BE2C (cell line): Measurements from ENCODE around the gene RETREG1.
"Not testable (repeated sequence)": the region's sequence is repeated elsewhere in the genome, so short reads cannot be mapped to it uniquely, and the experiment has no call there.

Source experiments
- DNase-seq: peaks from one replicate; pipeline ENCODE4 v3.0.0-alpha.2; 2020
- H3K27me3 ChIP-seq: fragments of 250-450 bp; sonication (Bioruptor Pico); 2 replicates; pipeline ENCODE4 v1.5.1; 2020; ENCODE audit warnings: mild to moderate bottlenecking
- H3K36me3 ChIP-seq: fragments of 250-450 bp; sonication (Bioruptor Pico); 2 replicates; pipeline ENCODE4 v1.5.1; 2020; ENCODE audit warnings: mild to moderate bottlenecking
- H3K4me1 ChIP-seq: fragments of 250-450 bp; sonication (Bioruptor Pico); 2 replicates; pipeline ENCODE4 v1.5.1; 2020
- H3K4me3 ChIP-seq: 2 replicates; pipeline ENCODE4 v1.5.1; 2011; ENCODE audit warnings: low read depth, low read length
- H3K9me3 ChIP-seq: fragments of 250-450 bp; sonication (Bioruptor Pico); 2 replicates; pipeline ENCODE4 v1.5.1; 2020
- CTCF ChIP-seq: IDR thresholded peaks from 2 replicates; pipeline ENCODE4 v1.5.1; 2012; ENCODE audit warnings: mild to moderate bottlenecking, low read depth, low read length

The RETREG1 gene

DNA sequence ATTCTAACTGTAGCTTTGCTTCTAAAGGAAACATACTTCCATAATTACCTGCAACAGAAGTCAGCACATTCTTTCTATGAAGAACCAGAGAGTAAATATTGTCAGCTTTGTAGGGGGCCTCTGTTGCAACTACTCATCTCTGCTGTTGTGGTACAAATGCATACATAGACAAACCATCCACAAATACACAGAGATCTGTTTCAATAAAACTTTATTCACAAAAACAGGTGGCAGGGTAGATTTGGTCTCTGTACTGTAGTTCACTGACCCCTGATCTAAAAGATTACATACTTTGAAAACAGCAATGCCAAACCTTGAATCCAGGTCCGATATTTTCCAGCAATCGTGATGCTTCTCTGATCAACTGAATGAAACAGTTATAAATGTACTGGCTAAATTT is 44.9 kb upstream of the RETREG1 start:
- no peak for TF ChIP-seq CTCF
- no peak for DNase-seq
- H3K4me3 ChIP-seq = no peak overlapping the region

GRCh38 chr5:16660982-16661381 is 44.2 kb upstream of the RETREG1 start:
- no peaks in the 10 kb centered on the region for H3K27me3 ChIP-seq
- DNase-seq = no peak
- H3K36me3 ChIP-seq = no peaks in the 10 kb centered on the region
- H3K4me3 ChIP-seq = no peak overlapping the region
- peaks cover 2% of the 10 kb centered on the region; the same call in 1 of the 2 replicates for H3K4me1 ChIP-seq
- no peak for TF ChIP-seq CTCF
- no peaks in the 10 kb centered on the region for H3K9me3 ChIP-seq

More for the DNA sequence above, 44.9 kb upstream of the RETREG1 start:
- Histone ChIP-seq H3K9me3 (no peaks in the 10 kb centered on the region), H3K27me3 (no peaks in the 10 kb centered on the region), H3K4me1 (peaks cover 9% of the 10 kb centered on the region; the same call in 1 of the 2 replicates), H3K36me3 (no peaks in the 10 kb centered on the region)

DNA sequence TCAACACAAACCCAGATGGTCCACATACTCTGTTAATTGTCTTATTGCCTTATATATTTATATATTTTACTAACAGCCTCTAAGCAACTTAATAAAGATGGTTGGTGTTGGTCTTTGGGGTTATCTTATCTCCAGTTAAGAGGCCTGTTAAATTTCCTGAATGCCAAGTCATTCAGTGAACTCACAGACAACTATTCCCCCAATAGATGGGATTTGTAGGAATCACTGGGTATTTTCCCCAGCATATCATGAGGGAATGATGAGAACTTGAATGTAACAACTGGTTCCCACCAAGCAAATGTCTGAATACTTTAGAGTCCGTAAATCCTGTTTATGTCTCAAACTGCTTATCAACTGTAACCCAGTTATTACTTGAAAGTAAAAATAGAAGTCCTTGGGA is 42.7 kb upstream of the RETREG1 start:
- Histone ChIP-seq H3K9me3 (no peaks in the 10 kb centered on the region), H3K4me1 (no peaks in the 10 kb centered on the region), H3K4me3 (no peak overlapping the region), H3K27me3 (peaks cover 3% of the 10 kb centered on the region; the same call in 1 of the 2 replicates), H3K36me3 (no peaks in the 10 kb centered on the region; the same call in 1 of the 2 replicates)
- no peak for TF ChIP-seq CTCF
- no peak for DNase-seq

DNA sequence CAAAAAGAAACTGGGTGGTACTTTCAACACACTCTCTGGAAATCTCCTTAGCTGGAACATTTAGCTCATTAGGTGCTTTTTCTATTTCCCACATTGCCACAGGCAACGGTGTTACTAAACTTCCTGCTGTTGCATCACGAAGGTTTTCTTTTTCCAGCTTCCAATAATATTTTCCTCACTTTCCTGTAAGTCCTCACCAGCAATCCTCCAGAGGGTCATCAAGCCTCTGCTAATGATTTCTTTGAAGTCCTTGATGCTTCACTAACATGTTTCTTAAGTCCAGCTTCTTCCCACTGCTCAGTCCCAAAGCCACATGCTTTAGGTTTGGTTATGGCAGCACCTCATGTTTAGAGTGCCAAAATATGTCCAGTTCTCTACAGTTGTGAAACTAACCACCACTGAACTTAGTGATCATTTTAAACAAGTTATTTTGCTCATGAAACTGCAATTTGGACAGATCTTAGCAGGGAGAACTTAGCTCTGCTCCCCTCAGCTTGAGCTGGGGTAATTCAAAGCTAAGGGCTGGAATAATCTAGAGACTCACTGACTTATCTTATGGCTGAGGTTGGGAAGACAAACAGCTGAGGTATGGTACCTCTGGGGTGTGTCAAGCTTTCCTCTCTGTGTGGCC is 39.9 kb upstream of the RETREG1 start:
- TF ChIP-seq CTCF = no peak
- Histone ChIP-seq H3K27me3 (peaks cover 4% of the 10 kb centered on the region; the same call in 1 of the 2 replicates), H3K36me3 (no peaks in the 10 kb centered on the region; the same call in 1 of the 2 replicates), H3K4me3 (no peak overlapping the region), H3K9me3 (no peaks in the 10 kb centered on the region), H3K4me1 (no peaks in the 10 kb centered on the region)
- DNase-seq = no peak

DNA sequence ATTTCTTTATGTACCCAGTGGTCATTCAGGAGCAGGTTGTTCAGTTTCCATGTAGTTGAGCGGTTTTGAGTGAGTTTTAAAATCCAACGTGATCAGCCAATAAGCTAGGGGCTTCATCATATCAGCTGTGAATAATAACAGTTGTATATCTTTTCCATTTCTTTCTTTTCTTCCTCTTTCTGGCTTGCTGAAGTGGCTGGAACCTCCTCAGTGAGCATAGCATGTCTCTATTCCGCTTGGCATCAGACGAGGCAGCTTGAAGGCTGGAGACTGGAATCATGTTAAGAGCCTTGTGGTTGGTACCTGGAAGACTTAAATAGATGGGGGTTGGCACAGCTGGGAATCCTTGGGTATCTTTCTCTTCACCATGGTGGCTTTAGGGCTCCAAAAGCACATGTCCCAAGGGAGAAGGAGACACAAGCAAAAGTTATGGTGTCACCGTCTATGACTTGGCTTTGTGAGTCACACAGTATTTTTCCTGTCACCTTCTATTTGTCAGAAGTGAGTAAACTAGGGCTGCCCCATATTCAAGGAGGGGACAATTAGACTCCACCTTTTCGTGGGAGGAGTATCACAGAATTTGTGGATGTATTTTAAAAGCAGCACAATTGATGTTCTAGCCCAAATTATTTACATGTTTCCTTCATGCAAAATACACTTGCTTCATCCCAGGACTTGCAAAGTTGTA is 38.0 kb upstream of the RETREG1 start:
- Histone ChIP-seq H3K4me1 (no peaks in the 10 kb centered on the region), H3K27me3 (peaks cover 4% of the 10 kb centered on the region; the same call in 1 of the 2 replicates), H3K4me3 (no peak overlapping the region), H3K9me3 (no peaks in the 10 kb centered on the region), H3K36me3 (no peaks in the 10 kb centered on the region; the same call in 1 of the 2 replicates)
- no peak for DNase-seq
- no peak for TF ChIP-seq CTCF

DNA sequence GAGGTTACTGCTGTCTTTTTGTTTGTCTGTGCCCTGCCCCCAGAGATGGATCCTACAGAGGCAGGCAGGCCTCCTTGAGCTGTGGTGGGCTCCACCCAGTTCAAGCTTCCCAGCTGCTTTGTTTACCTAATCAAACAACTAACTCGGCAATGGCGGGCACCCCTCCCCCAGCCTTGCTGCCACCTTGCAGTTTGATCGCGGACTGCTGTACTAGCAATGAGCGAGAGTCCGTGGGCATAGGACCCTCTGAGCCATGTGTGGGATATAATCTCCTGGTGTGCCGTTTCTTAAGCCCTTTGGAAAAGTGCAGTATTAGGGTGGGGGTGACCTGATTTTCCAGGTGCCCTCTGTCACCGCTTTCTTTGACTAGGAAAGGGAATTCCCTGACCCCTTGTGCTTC is 31.9 kb upstream of the RETREG1 start:
- not testable (repeated sequence) for H3K27me3 ChIP-seq, H3K9me3 ChIP-seq, DNase-seq, H3K4me3 ChIP-seq, H3K4me1 ChIP-seq, H3K36me3 ChIP-seq
